GM18499 (cell line): ENCODE measurements around the gene APOM.

ENCODE experiments used
- ATAC-seq: cut with Tn5 transposase; IDR thresholded peaks from one replicate; pipeline ENCODE4 v1.9.1; 2021; ENCODE audit warnings: moderate number of reproducible peaks; ENCODE audit not compliant: insufficient read depth, unreplicated experiment

Gene APOM

DNA sequence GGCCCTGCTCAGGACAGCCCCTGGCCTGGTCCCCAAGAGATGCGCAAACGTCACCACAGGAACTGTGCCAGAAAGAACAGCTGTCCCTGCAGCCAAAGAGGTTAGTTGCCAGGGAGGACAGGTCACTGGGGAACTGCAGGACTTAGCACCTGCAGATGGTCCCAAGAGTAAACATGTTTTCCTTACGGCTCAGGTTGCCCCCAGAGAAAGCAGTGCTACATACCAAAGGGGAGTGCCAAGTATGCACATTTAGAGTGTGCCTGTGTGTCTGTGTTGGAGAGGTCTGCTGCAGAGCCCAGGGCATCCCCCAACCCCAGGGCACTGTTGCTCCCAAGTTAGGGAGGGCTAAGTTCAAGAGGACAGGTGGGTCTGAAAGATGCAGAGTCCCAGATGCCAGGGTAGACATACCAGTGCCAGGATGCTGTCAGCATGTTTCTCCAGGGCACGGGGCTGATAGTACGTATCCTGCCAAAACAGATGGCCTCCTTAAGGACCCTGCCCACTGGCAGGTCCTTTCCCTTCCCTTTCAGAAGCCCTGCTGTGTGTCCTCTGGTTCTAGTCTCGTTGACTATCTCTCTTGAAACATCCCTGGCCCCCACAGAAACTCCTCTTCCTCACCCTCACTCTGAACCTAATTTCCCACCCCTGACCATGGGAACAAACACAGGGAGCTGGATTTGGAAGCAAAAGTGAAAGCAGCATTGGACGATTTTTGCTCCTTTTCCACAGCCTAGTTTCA is 46.1 kb downstream of the APOM start:
- no peak for ATAC-seq

DNA sequence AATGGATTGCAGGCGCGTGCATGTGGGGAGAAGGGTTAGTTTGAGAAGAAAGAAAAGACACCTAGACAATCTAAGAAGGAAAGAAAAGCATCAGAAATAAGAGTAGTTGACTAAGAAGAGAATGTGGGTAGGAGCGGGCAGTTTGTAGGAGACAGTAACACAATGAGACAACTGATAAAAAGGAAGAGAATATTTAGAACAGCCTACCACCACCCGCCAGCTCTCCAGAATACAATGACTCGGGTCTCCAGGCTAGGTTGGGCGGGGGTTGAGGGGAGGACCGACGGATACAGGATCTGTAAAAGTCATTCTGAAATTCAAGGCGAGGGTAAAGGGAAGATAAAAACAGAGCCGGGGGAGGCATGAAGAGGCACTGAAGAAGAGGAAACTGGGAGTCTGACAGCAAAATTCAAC is 46.7 kb downstream of the APOM start:
- no peak for ATAC-seq

DNA sequence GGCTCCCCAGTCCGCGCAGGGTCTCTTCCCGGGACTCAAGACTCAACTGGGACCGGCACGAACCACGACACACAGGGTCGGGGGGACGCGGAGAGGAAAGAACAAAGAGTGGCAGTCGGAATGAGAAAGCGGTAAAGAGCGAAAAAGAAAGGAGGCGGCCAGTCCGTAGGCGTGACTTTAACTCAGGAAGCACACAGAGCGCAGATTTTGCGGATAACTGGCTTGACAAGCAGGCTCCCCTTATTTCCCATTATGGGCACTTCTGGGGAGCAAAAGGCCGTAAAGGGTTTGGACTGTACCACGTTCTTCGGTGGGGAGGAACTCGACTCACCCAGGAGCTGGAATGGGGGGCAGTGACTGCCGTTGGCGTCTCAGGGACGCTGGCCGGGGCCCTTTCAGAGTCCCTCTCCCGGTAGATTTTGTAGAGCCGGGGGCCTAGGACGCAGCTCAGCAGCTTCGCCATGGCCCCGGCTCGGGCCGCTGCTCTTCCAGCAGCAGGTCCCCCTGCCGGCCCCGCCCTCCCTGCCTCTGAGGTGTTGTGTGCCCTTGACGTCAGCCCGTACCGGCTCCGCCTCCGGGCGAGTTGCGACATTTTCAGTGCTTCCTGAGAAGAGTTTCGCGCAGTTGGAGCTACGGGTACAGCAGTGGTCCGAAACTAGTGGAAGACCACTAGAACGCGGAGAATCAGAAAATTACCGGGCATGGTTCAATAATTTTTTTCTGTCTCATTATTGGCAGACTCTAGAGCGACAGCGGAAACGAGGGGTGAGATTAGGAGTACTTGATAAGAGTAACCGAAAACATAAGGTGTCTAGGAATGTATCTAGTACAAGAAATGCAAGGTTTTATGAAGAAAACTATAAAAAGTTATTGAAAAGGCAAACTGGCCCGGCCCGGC is 47.4 kb downstream of the APOM start, which contains the start of gene ABHD16A:
Gene ABHD16A, minus strand, starts transcription at position 506 of the 898 bp plus-strand sequence. Its CDS starts 43 bp downstream, at position 463.
- no peak for ATAC-seq

DNA sequence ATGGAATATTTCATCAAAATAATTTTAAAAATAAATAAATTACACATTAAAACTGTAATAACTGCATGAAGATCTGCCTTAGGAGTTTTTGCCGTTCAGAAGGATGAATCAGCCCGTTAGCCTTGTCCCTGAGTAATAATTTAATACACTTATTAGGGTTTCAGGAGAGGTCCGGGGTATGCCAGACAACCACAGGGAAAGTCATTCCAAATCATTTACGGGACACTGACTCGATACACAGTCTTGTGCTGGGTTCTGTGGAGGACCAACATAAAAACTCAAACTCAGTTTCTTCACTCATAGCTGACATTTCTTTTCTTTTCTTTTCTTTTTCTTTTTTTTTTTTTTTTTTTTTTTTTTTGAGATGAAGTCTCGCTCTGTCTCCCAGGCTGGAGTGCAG is 50.2 kb downstream of the APOM start:
- no peak for ATAC-seq

DNA sequence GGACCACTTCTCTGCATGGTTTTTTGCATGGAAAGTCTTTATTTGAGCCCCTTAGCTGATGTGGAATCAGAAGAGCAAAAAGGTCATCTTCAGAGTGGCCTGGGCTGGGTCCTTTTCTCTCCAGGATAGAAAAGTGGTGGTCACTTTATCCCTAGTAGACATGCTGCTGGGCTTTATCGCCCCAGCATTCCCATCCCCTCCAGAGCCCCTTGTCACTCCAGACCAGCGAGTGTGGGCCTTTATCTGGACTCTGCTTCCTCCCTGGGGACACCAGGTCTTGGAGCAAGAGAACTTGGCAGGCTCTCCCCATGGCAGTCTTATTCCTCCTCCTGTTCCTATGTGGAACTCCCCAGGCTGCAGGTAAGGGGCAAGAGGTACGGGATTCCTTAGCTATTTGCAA is 50.9 kb downstream of the APOM start, which contains the start of gene LY6G6F:
Gene LY6G6F, plus strand, starts transcription at position 268 of the 400 bp plus-strand sequence. Its CDS starts 41 bp downstream, at position 309.
- no peak for ATAC-seq

DNA sequence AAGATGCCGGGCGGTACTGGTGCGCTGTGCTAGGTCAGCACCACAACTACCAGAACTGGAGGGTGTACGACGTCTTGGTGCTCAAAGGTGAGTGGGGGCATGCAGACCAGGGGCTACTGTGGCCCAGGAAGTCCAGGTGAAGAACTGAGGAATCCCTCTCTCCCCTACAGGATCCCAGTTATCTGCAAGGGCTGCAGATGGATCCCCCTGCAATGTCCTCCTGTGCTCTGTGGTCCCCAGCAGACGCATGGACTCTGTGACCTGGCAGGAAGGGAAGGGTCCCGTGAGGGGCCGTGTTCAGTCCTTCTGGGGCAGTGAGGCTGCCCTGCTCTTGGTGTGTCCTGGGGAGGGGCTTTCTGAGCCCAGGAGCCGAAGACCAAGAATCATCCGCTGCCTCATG is 52.0 kb downstream of the APOM start:
- no peak for ATAC-seq
